ENCODE data around the gene DMD. TPM values are rescaled to one million over a fixed set of nuclear protein-coding genes. Genes with fewer than 3 reads are reported as not detected.

The DMD gene
- polyA plus RNA-seq, 1 donor from 2014 or later = 21.6 TPM

DNA sequence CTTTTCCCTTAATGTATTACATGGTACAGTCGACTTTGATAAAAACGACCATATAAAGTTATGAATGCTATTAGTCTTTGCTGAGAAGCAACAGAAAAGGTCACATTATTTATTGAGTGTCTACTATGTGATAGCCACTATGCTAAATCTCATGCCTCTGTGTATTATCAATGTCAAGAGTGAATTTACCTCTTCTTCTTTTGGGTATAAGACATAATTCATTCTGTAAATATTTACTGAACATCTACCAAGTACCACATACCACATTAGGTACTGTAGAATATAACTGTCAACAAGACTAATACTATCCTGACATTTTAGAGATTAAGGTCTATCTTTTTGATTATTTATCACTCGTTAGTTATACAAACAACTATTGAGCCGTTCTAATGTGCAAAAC, 1870.8 kb downstream of the DMD start:
- no peak overlapping the region for H3K4me2 ChIP-seq (ENCODE audit: low read length)
- H3F3A ChIP-seq (ENCODE audit: insufficient read depth, low read length, poor library complexity, severe bottlenecking) = no peaks in the 10 kb centered on the region
- no peak overlapping the region for H3K4me3 ChIP-seq (ENCODE audit: low read length)
- H4K20me1 ChIP-seq (ENCODE audit: insufficient read depth) = no peaks in the 10 kb centered on the region
- H2AFZ ChIP-seq (ENCODE audit: low read depth, low read length) = no peak overlapping the region
- no peaks in the 10 kb centered on the region for H3K27me3 ChIP-seq (ENCODE audit: insufficient read depth, low read depth, low read length)
- H3K27ac ChIP-seq (ENCODE audit: low read length) = no peak overlapping the region
- H3K79me2 ChIP-seq (replicated peaks; ENCODE audit: insufficient read depth, low read length) = no peaks in the 10 kb centered on the region
- no peaks in the 10 kb centered on the region for H3K36me3 ChIP-seq (ENCODE audit: insufficient read depth, low read length)
- no peaks in the 10 kb centered on the region for H3K9me3 ChIP-seq (ENCODE audit: low read length)
- H3K9me2 ChIP-seq (ENCODE audit: insufficient read depth, low read length) = no peaks in the 10 kb centered on the region
- no peak overlapping the region for H3K9ac ChIP-seq (ENCODE audit: low read length)
- no peak for TF ChIP-seq CTCF (IDR thresholded peaks at IDR 0.05; ENCODE audit: poor library complexity, severe bottlenecking)
- no peak for TF ChIP-seq MXI1 (conservative IDR thresholded peaks at IDR 0.05; ENCODE audit: poor library complexity, severe bottlenecking)
- no peak for TF ChIP-seq TAF1 (IDR thresholded peaks at IDR 0.05; ENCODE audit: low read depth)
- no peak for TF ChIP-seq EZH2 (IDR thresholded peaks at IDR 0.05; ENCODE audit: borderline replicate concordance, insufficient read depth, low read length, poor library complexity, severe bottlenecking)
- no peak for TF ChIP-seq RAD21 (conservative IDR thresholded peaks at IDR 0.05)
- no peak for TF ChIP-seq EP300 (conservative IDR thresholded peaks at IDR 0.05; ENCODE audit: poor library complexity, severe bottlenecking)
- no peak for TF ChIP-seq POLR2AphosphoS5 (IDR thresholded peaks at IDR 0.05)
- TF ChIP-seq, protein P1, sequence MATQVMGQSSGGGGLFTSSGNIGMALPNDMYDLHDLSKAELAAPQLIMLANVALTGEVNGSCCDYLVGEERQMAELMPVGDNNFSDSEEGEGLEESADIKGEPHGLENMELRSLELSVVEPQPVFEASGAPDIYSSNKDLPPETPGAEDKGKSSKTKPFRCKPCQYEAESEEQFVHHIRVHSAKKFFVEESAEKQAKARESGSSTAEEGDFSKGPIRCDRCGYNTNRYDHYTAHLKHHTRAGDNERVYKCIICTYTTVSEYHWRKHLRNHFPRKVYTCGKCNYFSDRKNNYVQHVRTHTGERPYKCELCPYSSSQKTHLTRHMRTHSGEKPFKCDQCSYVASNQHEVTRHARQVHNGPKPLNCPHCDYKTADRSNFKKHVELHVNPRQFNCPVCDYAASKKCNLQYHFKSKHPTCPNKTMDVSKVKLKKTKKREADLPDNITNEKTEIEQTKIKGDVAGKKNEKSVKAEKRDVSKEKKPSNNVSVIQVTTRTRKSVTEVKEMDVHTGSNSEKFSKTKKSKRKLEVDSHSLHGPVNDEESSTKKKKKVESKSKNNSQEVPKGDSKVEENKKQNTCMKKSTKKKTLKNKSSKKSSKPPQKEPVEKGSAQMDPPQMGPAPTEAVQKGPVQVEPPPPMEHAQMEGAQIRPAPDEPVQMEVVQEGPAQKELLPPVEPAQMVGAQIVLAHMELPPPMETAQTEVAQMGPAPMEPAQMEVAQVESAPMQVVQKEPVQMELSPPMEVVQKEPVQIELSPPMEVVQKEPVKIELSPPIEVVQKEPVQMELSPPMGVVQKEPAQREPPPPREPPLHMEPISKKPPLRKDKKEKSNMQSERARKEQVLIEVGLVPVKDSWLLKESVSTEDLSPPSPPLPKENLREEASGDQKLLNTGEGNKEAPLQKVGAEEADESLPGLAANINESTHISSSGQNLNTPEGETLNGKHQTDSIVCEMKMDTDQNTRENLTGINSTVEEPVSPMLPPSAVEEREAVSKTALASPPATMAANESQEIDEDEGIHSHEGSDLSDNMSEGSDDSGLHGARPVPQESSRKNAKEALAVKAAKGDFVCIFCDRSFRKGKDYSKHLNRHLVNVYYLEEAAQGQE (IDR thresholded peaks at IDR 0.05; ENCODE audit: borderline replicate concordance) = no peak
- no peak for TF ChIP-seq SMC3 (conservative IDR thresholded peaks at IDR 0.05; ENCODE audit: poor library complexity)

DNA sequence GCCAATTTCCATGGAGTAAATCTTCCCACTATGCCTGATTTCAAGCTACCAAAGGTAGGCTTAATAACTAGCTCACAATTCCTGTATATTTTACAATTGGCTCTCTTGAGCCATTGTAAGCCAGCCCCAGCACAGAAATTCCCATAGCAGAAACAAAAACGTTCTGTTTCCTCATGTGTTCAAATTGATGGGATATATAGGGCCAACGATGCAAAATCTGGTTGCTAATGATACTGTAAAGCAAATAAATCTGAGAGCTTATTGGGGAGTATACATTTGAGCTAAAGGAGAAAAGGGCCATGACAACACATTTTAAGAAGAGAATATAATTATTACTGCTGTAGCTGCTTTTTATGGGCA, 1872.4 kb downstream of the DMD start:
- H3K4me2 ChIP-seq (ENCODE audit: low read length) = no peak overlapping the region
- no peaks in the 10 kb centered on the region for H3K9me2 ChIP-seq (ENCODE audit: insufficient read depth, low read length)
- no peak overlapping the region for H2AFZ ChIP-seq (ENCODE audit: low read depth, low read length)
- H3K9ac ChIP-seq (ENCODE audit: low read length) = no peak overlapping the region
- H3K4me3 ChIP-seq (ENCODE audit: low read length) = no peak overlapping the region
- no peaks in the 10 kb centered on the region for H3F3A ChIP-seq (ENCODE audit: insufficient read depth, low read length, poor library complexity, severe bottlenecking)
- H3K79me2 ChIP-seq (replicated peaks; ENCODE audit: insufficient read depth, low read length) = no peaks in the 10 kb centered on the region
- H4K20me1 ChIP-seq (ENCODE audit: insufficient read depth) = no peaks in the 10 kb centered on the region
- no peaks in the 10 kb centered on the region for H3K36me3 ChIP-seq (ENCODE audit: insufficient read depth, low read length)
- no peaks in the 10 kb centered on the region for H3K9me3 ChIP-seq (ENCODE audit: low read length)
- no peaks in the 10 kb centered on the region for H3K27me3 ChIP-seq (ENCODE audit: insufficient read depth, low read depth, low read length)
- no peak overlapping the region for H3K27ac ChIP-seq (ENCODE audit: low read length)
- no peak for TF ChIP-seq POLR2AphosphoS5 (IDR thresholded peaks at IDR 0.05)
- no peak for TF ChIP-seq MXI1 (conservative IDR thresholded peaks at IDR 0.05; ENCODE audit: poor library complexity, severe bottlenecking)
- no peak for TF ChIP-seq TAF1 (IDR thresholded peaks at IDR 0.05; ENCODE audit: low read depth)
- TF ChIP-seq RAD21 (conservative IDR thresholded peaks at IDR 0.05) = no peak
- TF ChIP-seq EP300 (conservative IDR thresholded peaks at IDR 0.05; ENCODE audit: poor library complexity, severe bottlenecking) = no peak

GRCh38 chrX:31337332-31337731, 1874.0 kb downstream of the DMD start:
- H3K4me3 ChIP-seq (ENCODE audit: low read length) = no peak overlapping the region
- no peak overlapping the region for H3K4me2 ChIP-seq (ENCODE audit: low read length)
- no peaks in the 10 kb centered on the region for H3K79me2 ChIP-seq (replicated peaks; ENCODE audit: insufficient read depth, low read length)
- H3K9me2 ChIP-seq (ENCODE audit: insufficient read depth, low read length) = no peaks in the 10 kb centered on the region
- no peak overlapping the region for H3K9ac ChIP-seq (ENCODE audit: low read length)
- H3K9me3 ChIP-seq (ENCODE audit: low read length) = no peaks in the 10 kb centered on the region
- no peaks in the 10 kb centered on the region for H3K36me3 ChIP-seq (ENCODE audit: insufficient read depth, low read length)
- H3F3A ChIP-seq (ENCODE audit: insufficient read depth, low read length, poor library complexity, severe bottlenecking) = no peaks in the 10 kb centered on the region
- no peaks in the 10 kb centered on the region for H3K27me3 ChIP-seq (ENCODE audit: insufficient read depth, low read depth, low read length)
- no peaks in the 10 kb centered on the region for H4K20me1 ChIP-seq (ENCODE audit: insufficient read depth)
- H2AFZ ChIP-seq (ENCODE audit: low read depth, low read length) = no peak overlapping the region
- TF ChIP-seq TAF1 (IDR thresholded peaks at IDR 0.05; ENCODE audit: low read depth) (no peak), RAD21 (conservative IDR thresholded peaks at IDR 0.05) (no peak), EP300 (conservative IDR thresholded peaks at IDR 0.05; ENCODE audit: poor library complexity, severe bottlenecking) (no peak), EZH2 (IDR thresholded peaks at IDR 0.05; ENCODE audit: borderline replicate concordance, insufficient read depth, low read length, poor library complexity, severe bottlenecking) (no peak), POLR2AphosphoS5 (IDR thresholded peaks at IDR 0.05) (no peak), MXI1 (conservative IDR thresholded peaks at IDR 0.05; ENCODE audit: poor library complexity, severe bottlenecking) (no peak), CTCF (IDR thresholded peaks at IDR 0.05; ENCODE audit: poor library complexity, severe bottlenecking) (no peak), SMC3 (conservative IDR thresholded peaks at IDR 0.05; ENCODE audit: poor library complexity) (no peak)
- TF ChIP-seq, protein P1 (IDR thresholded peaks at IDR 0.05; ENCODE audit: borderline replicate concordance) = no peak
- H3K27ac ChIP-seq (ENCODE audit: low read length) = no peak overlapping the region
